H1 (cell line): ENCODE measurements around the gene MSMP. TPM values are rescaled to one million over a fixed set of nuclear protein-coding genes. Genes with fewer than 3 reads are reported as not detected.

Experiments
- CTCF ChIA-PET: fragments of 300-600 bp; sonication (Branson Sonifier 250); formaldehyde crosslinking; loops from one replicate; lab custom pipeline; 2021; ENCODE audit not compliant: partially characterized antibody; lab: Charles Lee
- POLR2A ChIA-PET: fragments of 300-600 bp; sonication (Branson Sonifier 250); formaldehyde crosslinking; loops from one replicate; lab custom pipeline; 2021; ENCODE audit warnings: inconsistent platforms; ENCODE audit not compliant: partially characterized antibody; lab: Charles Lee
- DNase-seq, 2 experiments: peaks; one replicate each; pipeline versions ENCODE4 v3.0.0 to v3.0.0-alpha.2; 2010 to 2022; ENCODE audit warnings: low spot score in 2 of 2, low read depth in 1 of 2, mixed read lengths in 1 of 2
- FAIRE-seq: peaks from 2 replicates; lab custom pipeline; 2011; peaks lifted over from hg19 to GRCh38; lab: Jason Lieb, UNC
- H2AFZ ChIP-seq: 2 replicates; pipeline ENCODE4 v1.8.1; 2012; ENCODE audit warnings: low read length, inconsistent platforms
- H2AK5ac ChIP-seq: 2 replicates; pipeline ENCODE4 v1.6.1; 2013; ENCODE audit warnings: low read depth, low read length
- H2BK120ac ChIP-seq: replicated peaks from 2 replicates; pipeline ENCODE3; 2013; ENCODE audit warnings: low read depth, low read length, inconsistent platforms
- H2BK12ac ChIP-seq: 2 replicates; pipeline ENCODE4 v1.6.1; 2013; ENCODE audit warnings: low read depth, low read length
- H2BK15ac ChIP-seq: 2 replicates; pipeline ENCODE4 v1.6.1; 2013; ENCODE audit warnings: low read length
- H2BK20ac ChIP-seq: 2 replicates; pipeline ENCODE4 v1.6.1; 2013; ENCODE audit warnings: low read length
- H2BK5ac ChIP-seq: 2 replicates; pipeline ENCODE4 v1.6.1; 2013; ENCODE audit warnings: low read depth, low read length
- H3K14ac ChIP-seq: 2 replicates; pipeline ENCODE4 v1.6.1; 2013; ENCODE audit warnings: inconsistent platforms; ENCODE audit not compliant: insufficient read length
- H3K18ac ChIP-seq: 2 replicates; pipeline ENCODE4 v1.6.1; 2013; ENCODE audit warnings: low read length; ENCODE audit errors: extremely low read depth
- H3K23ac ChIP-seq: 2 replicates; pipeline ENCODE4 v1.6.1; 2013; ENCODE audit warnings: inconsistent platforms; ENCODE audit not compliant: insufficient read length
- H3K23me2 ChIP-seq: 2 replicates; pipeline ENCODE4 v1.6.1; 2013; ENCODE audit warnings: low read depth, low read length
- H3K27ac ChIP-seq: 2 replicates; pipeline ENCODE4 v1.6.1; 2011; ENCODE audit warnings: low read depth, low read length, inconsistent platforms
- H3K27me3 ChIP-seq, 4 experiments: replicated peaks in 1 of 4; 1 replicate in 1 of 4; 2 replicates in 3 of 4; pipeline versions ENCODE4 v1.6.1 to v1.8.1; 2011 to 2013; ENCODE audit warnings: low read length in 3 of 4, mild to moderate bottlenecking in 3 of 4, inconsistent platforms in 2 of 4, mixed read lengths in 2 of 4, moderate library complexity in 1 of 4; ENCODE audit not compliant: control insufficient read depth in 3 of 4, insufficient read depth in 3 of 4; ENCODE audit errors: extremely low read depth in 1 of 4
- H3K36me3 ChIP-seq, 4 experiments: 2 replicates each; pipeline versions ENCODE4 v1.6.1 to v1.8.1; 2011 to 2013; ENCODE audit warnings: mild to moderate bottlenecking in 4 of 4, low read length in 3 of 4, moderate library complexity in 2 of 4, control low read depth in 1 of 4, inconsistent platforms in 1 of 4; ENCODE audit not compliant: insufficient read depth in 4 of 4, control insufficient read depth in 2 of 4
- H3K4ac ChIP-seq: replicated peaks from 2 replicates; pipeline ENCODE3; 2013; ENCODE audit warnings: low read length, low read depth, mixed read lengths, inconsistent platforms; ENCODE audit not compliant: insufficient read length
- H3K4me1 ChIP-seq, 4 experiments: replicated peaks in 1 of 4; 1 replicate in 1 of 4; 2 replicates in 3 of 4; pipeline versions ENCODE4 v1.6.1 to v1.8.1; 2011 to 2013; ENCODE audit warnings: low read length in 3 of 4, inconsistent platforms in 2 of 4, mixed read lengths in 1 of 4; ENCODE audit not compliant: insufficient read depth in 4 of 4, control insufficient read depth in 3 of 4
- H3K4me2 ChIP-seq, 2 experiments: 2 replicates each; pipeline versions ENCODE4 v1.6.1 to v1.8.1; 2011 to 2013; ENCODE audit warnings: low read depth in 2 of 2, low read length in 2 of 2, control low read depth in 1 of 2, inconsistent platforms in 1 of 2, mild to moderate bottlenecking in 1 of 2; ENCODE audit not compliant: insufficient read depth in 1 of 2
- H3K4me3 ChIP-seq, 4 experiments: fragments of 200-600, 300-600 bp in 1 of 4; sonication (generic), shearing (Covaris generic), sonication (Bioruptor Twin) in 1 of 4; 2 replicates each; pipeline versions ENCODE4 v1.5.1 to v1.8.1; 2011 to 2016; ENCODE audit warnings: low read length in 4 of 4, low read depth in 3 of 4, control low read depth in 2 of 4, inconsistent platforms in 2 of 4, mild to moderate bottlenecking in 2 of 4, mixed read lengths in 1 of 4, moderate library complexity in 1 of 4; ENCODE audit not compliant: insufficient read depth in 2 of 4; ENCODE audit errors: extremely low read depth in 1 of 4
- H3K56ac ChIP-seq: replicated peaks from 2 replicates; pipeline ENCODE3; 2013; ENCODE audit warnings: low read depth, mild to moderate bottlenecking, mixed read lengths, low read length, inconsistent platforms; ENCODE audit not compliant: insufficient read length
- H3K79me1 ChIP-seq: 2 replicates; pipeline ENCODE4 v1.6.1; 2013; ENCODE audit warnings: low read depth, low read length, control low read depth
- H3K79me2 ChIP-seq, 2 experiments: 2 replicates each; pipeline versions ENCODE4 v1.6.1 to v1.8.1; 2012 to 2013; ENCODE audit warnings: low read length in 2 of 2, mild to moderate bottlenecking in 2 of 2, inconsistent platforms in 1 of 2; ENCODE audit not compliant: insufficient read depth in 2 of 2, control insufficient read depth in 1 of 2
- H3K9ac ChIP-seq, 4 experiments: replicated peaks in 1 of 4; 1 replicate in 1 of 4; 2 replicates in 3 of 4; pipeline versions ENCODE4 v1.6.1 to v1.8.1; 2011 to 2013; ENCODE audit warnings: low read depth in 3 of 4, low read length in 3 of 4, control low read depth in 2 of 4, mild to moderate bottlenecking in 2 of 4, moderate library complexity in 2 of 4, inconsistent platforms in 1 of 4; ENCODE audit errors: extremely low read depth in 1 of 4
- H3K9me3 ChIP-seq, 2 experiments: 2 replicates each; pipeline versions ENCODE4 v1.6.1 to v1.8.1; 2012 to 2013; ENCODE audit warnings: mild to moderate bottlenecking in 2 of 2, moderate library complexity in 2 of 2, control low read depth in 1 of 2, inconsistent platforms in 1 of 2, low read depth in 1 of 2, low read length in 1 of 2, mixed read lengths in 1 of 2; ENCODE audit not compliant: insufficient read depth in 2 of 2
- H4K20me1 ChIP-seq, 2 experiments: replicated peaks in 1 of 2; 2 replicates each; pipeline versions ENCODE3 to v1.8.1; 2011 to 2013; ENCODE audit warnings: inconsistent platforms in 2 of 2, low read length in 2 of 2, mild to moderate bottlenecking in 1 of 2; ENCODE audit not compliant: insufficient read depth in 2 of 2, control insufficient read depth in 1 of 2
- H4K5ac ChIP-seq: 2 replicates; pipeline ENCODE4 v1.6.1; 2013; ENCODE audit warnings: low read length, low read depth, mixed read lengths, inconsistent platforms; ENCODE audit not compliant: insufficient read length
- H4K8ac ChIP-seq: 2 replicates; pipeline ENCODE4 v1.8.0; 2013; ENCODE audit warnings: mild to moderate bottlenecking, moderate library complexity, low read length, inconsistent platforms; ENCODE audit not compliant: insufficient read depth; ENCODE audit errors: extremely low read depth
- H4K91ac ChIP-seq: replicated peaks from 2 replicates; pipeline ENCODE3; 2013; ENCODE audit warnings: low read length, mixed read lengths, inconsistent platforms; ENCODE audit not compliant: insufficient read length
- CREB1 ChIP-seq: IDR thresholded peaks from 2 replicates; pipeline ENCODE4 v1.6.1; 2012; ENCODE audit warnings: inconsistent platforms
- YY1 ChIP-seq: IDR thresholded peaks from 2 replicates; pipeline ENCODE4 v1.6.1; 2011; ENCODE audit warnings: low read depth, mild to moderate bottlenecking, low read length
- ZNF274 ChIP-seq: IDR thresholded peaks from 2 replicates; pipeline ENCODE4 v1.7.0; 2012; ENCODE audit warnings: low read length, borderline replicate concordance; ENCODE audit errors: extremely low read depth
- WGBS, 2 experiments: shearing (Covaris generic) in 1 of 2; methylation state at CpG; one replicate each; pipeline versions ENCODE4 v1.1.6 to v1.1.7; 2013 to 2015; ENCODE audit warnings: low lambda C conversion rate in 2 of 2, mixed read lengths in 2 of 2, inconsistent platforms in 1 of 2, low coverage in 1 of 2, missing lambda C conversion rate in 1 of 2; ENCODE audit not compliant: insufficient replicate concordance in 2 of 2, insufficient coverage in 1 of 2, insufficient read length in 1 of 2; ENCODE audit errors: extremely low coverage in 1 of 2, missing lambda C conversion rate in 1 of 2; 5-methylcytosine and 5-hydroxymethylcytosine counted together
- polyA plus RNA-seq, 7 experiments: library from polyadenylated mRNA; depleted of rRNA in 3 of 7; stranded (reverse) in 5 of 7; unstranded in 2 of 7; fragments of >200 nt in 5 of 7; fragments of 200-250 nt in 2 of 7; gene quantifications; 1 replicate in 5 of 7; 2 replicates in 1 of 7; 4 replicates in 1 of 7; pipeline versions ENCODE4 v1.2.1 to v1.2.3, GENCODE V29; 2011 to 2013; ENCODE audit warnings: missing spikeins in 2 of 7, mixed read lengths in 2 of 7
- total RNA-seq: library from RNA; stranded (reverse); fragmentation: NEBNext Ultra II Directional; extraction: Animal tissue kit (Norgen Biotek cat#: 25700); gene quantifications from 2 replicates; pipeline ENCODE4 v1.2.1, GENCODE V29; 2021

The MSMP gene
- total and polyA plus RNA-seq, 2 of the 8 experiments (the other 6 are each of a cell fraction or from before 2014, with no cell fraction given), result 0.53 TPM; not detected in 1

GRCh38 chr9:35714123-35714522 is 40.0 kb downstream of the MSMP start:
- no peak overlapping the region for H4K8ac ChIP-seq
- CTCF ChIA-PET, result interaction anchor here (0.5 to 13.8 kb wide), 7 partner anchors 9 to 186 kb away, joined by 3 to 199 read pairs (median 20); partner anchors contain the start of genes ARHGEF39, CCDC107, CREB3 and RMRP
- no peaks in the 10 kb centered on the region for H3K27me3 ChIP-seq
- H3K4me2 ChIP-seq, result no peak overlapping the region
- no peak overlapping the region for H3K18ac ChIP-seq
- no peak overlapping the region for H3K4me3 ChIP-seq
- H2AFZ ChIP-seq, result no peak overlapping the region
- H3K4ac ChIP-seq, result no peak overlapping the region
- WGBS, 2 experiments, result 90% methylated on average over 6 of the region's 6 CpGs; no CpG with 5 or more reads in 1 of the 2 experiments
- no peak overlapping the region for H3K14ac ChIP-seq
- H4K20me1 ChIP-seq, result peaks cover 0 to 2% of the 10 kb centered on the region in 2 experiments
- H4K91ac ChIP-seq, result no peak overlapping the region
- no peak overlapping the region for H4K5ac ChIP-seq
- H3K79me1 ChIP-seq, result peaks cover 3% of the 10 kb centered on the region; the same call in 1 of the 2 replicates
- no peak overlapping the region for H2BK12ac ChIP-seq
- no peak for TF ChIP-seq CREB1
- TF ChIP-seq ZNF274, result no peak
- no peak for TF ChIP-seq YY1
- POLR2A ChIA-PET, result interaction anchor here (1.1 to 10.5 kb wide), 2 partner anchors 13 to 21 kb away, joined by 3 to 51 read pairs; no protein-coding TSS in a partner anchor
- FAIRE-seq, result no peak
- H3K56ac ChIP-seq, result no peak overlapping the region
- H2AK5ac ChIP-seq, result no peak overlapping the region
- no peak overlapping the region for H2BK120ac ChIP-seq
- no peak overlapping the region for H3K9ac ChIP-seq
- H2BK5ac ChIP-seq, result no peak overlapping the region
- H3K4me1 ChIP-seq, result no peaks in the 10 kb centered on the region
- peaks cover 28 to 86% (median 59%) of the 10 kb centered on the region in 4 experiments; a peak in 7 of 8 replicates for H3K36me3 ChIP-seq
- H3K9me3 ChIP-seq, result no peaks in the 10 kb centered on the region
- H3K23me2 ChIP-seq, result no peaks in the 10 kb centered on the region
- no peak for DNase-seq
- no peak overlapping the region for H3K27ac ChIP-seq
- H3K23ac ChIP-seq, result no peak overlapping the region
- no peak overlapping the region for H2BK15ac ChIP-seq
- H2BK20ac ChIP-seq, result no peak overlapping the region
- no peaks in the 10 kb centered on the region for H3K79me2 ChIP-seq
